Measurements from ENCODE around the gene MARCHF11. TPM values are rescaled to one million over a fixed set of nuclear protein-coding genes. Genes with fewer than 3 reads are reported as not detected.

MARCHF11 gene
- total RNA-seq, 1 experiment from 2014 or later = not detected

DNA sequence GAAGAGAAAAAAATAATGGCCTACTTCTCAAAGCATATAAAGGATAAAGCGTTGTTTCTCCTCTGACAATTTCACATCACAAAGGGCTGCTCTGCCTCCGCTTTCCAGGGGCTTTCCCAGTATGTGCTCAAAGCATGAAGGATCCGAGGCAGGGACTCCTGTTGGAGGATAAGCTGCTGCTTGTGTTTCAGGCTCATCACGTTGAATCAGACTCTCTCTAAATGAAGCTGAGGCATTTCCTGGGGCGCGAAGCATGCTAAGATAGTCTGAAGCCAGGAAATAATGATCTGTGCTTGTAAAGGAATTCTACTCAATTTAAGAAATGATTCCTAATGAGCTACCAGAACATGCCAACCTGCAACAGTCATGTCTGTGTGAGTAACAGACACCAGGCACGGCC is 97.5 kb downstream of the MARCHF11 start:
- Histone ChIP-seq H3K36me3 (ENCODE audit: control insufficient read depth in 1 of 2, insufficient read depth in 2 of 2, low read length in 2 of 2) (no peaks in the 10 kb centered on the region), H3K79me2 (ENCODE audit: insufficient read depth, low read length) (no peaks in the 10 kb centered on the region), H2AFZ (ENCODE audit: low read depth, low read length, poor library complexity, severe bottlenecking) (no peak overlapping the region), H4K20me1 (ENCODE audit: insufficient read depth) (no peaks in the 10 kb centered on the region), H3K4me1 (ENCODE audit: control insufficient read depth in 1 of 2, insufficient read depth in 2 of 2, low read length in 2 of 2) (no peaks in the 10 kb centered on the region), H3K9me3 (ENCODE audit: control insufficient read depth in 1 of 2, insufficient read depth in 1 of 2, low read depth in 1 of 2, low read length in 2 of 2) (peaks cover 0 to 2% of the 10 kb centered on the region in 2 experiments; a peak in 2 of 4 replicates), H3K9ac (ENCODE audit: low read length) (no peak overlapping the region), H3K9me2 (ENCODE audit: insufficient read depth) (no peaks in the 10 kb centered on the region), H3K4me3 (replicated peaks in 1 of 2; ENCODE audit: low read depth in 1 of 2, low read length in 2 of 2) (no peak overlapping the region), H3K27ac (ENCODE audit: low read depth, low read length) (no peak overlapping the region), H3K27me3 (ENCODE audit: insufficient read depth, low read length) (no peaks in the 10 kb centered on the region), H3K4me2 (ENCODE audit: low read length) (no peak overlapping the region)
- ChIA-PET POLR2A (no interaction called here), RAD21 (ENCODE audit: low non-redundant PET in 1 of 2, low total read pairs in 2 of 2, uncharacterized antibody in 2 of 2, unreplicated experiment in 2 of 2) (no interaction called here), CTCF (no interaction called here)
- BruUV-seq (replicated peaks) = no TSS peak
- DNase-seq (ENCODE audit: low read depth, low spot score) = no peak
- ATAC-seq = no peak
- intact Hi-C loops (cut with micrococcal nuclease) = no loop called here
- TF ChIP-seq POLR2A (IDR thresholded peaks at IDR 0.05; ENCODE audit: borderline replicate concordance, extremely low read depth, insufficient read depth, insufficient read length) = no peak
- no peak for TF ChIP-seq EZH2 (IDR thresholded peaks at IDR 0.05)
- TF ChIP-seq TCF7L2 (IDR thresholded peaks at IDR 0.05; ENCODE audit: borderline replicate concordance, extremely low read depth, insufficient read depth, insufficient read length) = no peak
- TF ChIP-seq ZFX (IDR thresholded peaks at IDR 0.05) = no peak
- TF ChIP-seq SIN3A (IDR thresholded peaks at IDR 0.05; ENCODE audit: low read depth) = no peak
- TF ChIP-seq RAD21 (IDR thresholded peaks at IDR 0.05; ENCODE audit: low read depth) = no peak
- TF ChIP-seq, protein P1, sequence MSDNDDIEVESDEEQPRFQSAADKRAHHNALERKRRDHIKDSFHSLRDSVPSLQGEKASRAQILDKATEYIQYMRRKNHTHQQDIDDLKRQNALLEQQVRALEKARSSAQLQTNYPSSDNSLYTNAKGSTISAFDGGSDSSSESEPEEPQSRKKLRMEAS (IDR thresholded peaks at IDR 0.05) = no peak
- TF ChIP-seq, protein P2, sequence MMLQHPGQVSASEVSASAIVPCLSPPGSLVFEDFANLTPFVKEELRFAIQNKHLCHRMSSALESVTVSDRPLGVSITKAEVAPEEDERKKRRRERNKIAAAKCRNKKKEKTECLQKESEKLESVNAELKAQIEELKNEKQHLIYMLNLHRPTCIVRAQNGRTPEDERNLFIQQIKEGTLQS (IDR thresholded peaks at IDR 0.05) = no peak
- no peak for TF ChIP-seq SP1 (IDR thresholded peaks at IDR 0.05; ENCODE audit: low read depth)
- TF ChIP-seq CEBPB (IDR thresholded peaks at IDR 0.05; ENCODE audit: low read depth) = no peak
- no peak for TF ChIP-seq JUND (IDR thresholded peaks at IDR 0.05)
- TF ChIP-seq ELF1 (IDR thresholded peaks at IDR 0.05; ENCODE audit: borderline replicate concordance, low read depth) = no peak
- TF ChIP-seq, protein P3, sequence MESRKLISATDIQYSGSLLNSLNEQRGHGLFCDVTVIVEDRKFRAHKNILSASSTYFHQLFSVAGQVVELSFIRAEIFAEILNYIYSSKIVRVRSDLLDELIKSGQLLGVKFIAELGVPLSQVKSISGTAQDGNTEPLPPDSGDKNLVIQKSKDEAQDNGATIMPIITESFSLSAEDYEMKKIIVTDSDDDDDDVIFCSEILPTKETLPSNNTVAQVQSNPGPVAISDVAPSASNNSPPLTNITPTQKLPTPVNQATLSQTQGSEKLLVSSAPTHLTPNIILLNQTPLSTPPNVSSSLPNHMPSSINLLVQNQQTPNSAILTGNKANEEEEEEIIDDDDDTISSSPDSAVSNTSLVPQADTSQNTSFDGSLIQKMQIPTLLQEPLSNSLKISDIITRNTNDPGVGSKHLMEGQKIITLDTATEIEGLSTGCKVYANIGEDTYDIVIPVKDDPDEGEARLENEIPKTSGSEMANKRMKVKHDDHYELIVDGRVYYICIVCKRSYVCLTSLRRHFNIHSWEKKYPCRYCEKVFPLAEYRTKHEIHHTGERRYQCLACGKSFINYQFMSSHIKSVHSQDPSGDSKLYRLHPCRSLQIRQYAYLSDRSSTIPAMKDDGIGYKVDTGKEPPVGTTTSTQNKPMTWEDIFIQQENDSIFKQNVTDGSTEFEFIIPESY (IDR thresholded peaks at IDR 0.05; ENCODE audit: extremely low read depth, insufficient replicate concordance, low read length) = no peak
- TF ChIP-seq EGR1 (IDR thresholded peaks at IDR 0.05; ENCODE audit: low read depth) = no peak

Data from HCT116 (cell line).